Right renal pelvis (tissue), 4 donors: ENCODE results near the gene MARCHF3. TPM values are rescaled to one million over a fixed set of nuclear protein-coding genes. Genes with fewer than 3 reads are reported as not detected.

Source experiments
- DNase-seq, 4 donors: peaks; one replicate each; pipeline ENCODE4 v3.0.0-alpha.2; 2013; ENCODE audit warnings: low read depth in 4 of 4, low spot score in 3 of 4, missing footprints in 1 of 4
- polyA plus RNA-seq, 4 donors: library from polyadenylated mRNA; unstranded; fragments of 120-200 nt; gene quantifications; one replicate each; pipeline ENCODE4 v1.2.1, GENCODE V29; 2013; ENCODE audit not compliant: insufficient read length in 4 of 4

The MARCHF3 gene
- polyA plus RNA-seq, 4 donors, result 6.1 to 8.5 (median 7.7) TPM

GRCh38 chr5:126987271-126987899 is 43.0 kb downstream of the MARCHF3 start:
- no peak for DNase-seq

GRCh38 chr5:126984632-126985031 is 45.7 kb downstream of the MARCHF3 start:
- no peak for DNase-seq

- no peak for DNase-seq
Measured at GRCh38 chr5:126983874-126984266, 46.5 kb downstream of the MARCHF3 start.

DNA sequence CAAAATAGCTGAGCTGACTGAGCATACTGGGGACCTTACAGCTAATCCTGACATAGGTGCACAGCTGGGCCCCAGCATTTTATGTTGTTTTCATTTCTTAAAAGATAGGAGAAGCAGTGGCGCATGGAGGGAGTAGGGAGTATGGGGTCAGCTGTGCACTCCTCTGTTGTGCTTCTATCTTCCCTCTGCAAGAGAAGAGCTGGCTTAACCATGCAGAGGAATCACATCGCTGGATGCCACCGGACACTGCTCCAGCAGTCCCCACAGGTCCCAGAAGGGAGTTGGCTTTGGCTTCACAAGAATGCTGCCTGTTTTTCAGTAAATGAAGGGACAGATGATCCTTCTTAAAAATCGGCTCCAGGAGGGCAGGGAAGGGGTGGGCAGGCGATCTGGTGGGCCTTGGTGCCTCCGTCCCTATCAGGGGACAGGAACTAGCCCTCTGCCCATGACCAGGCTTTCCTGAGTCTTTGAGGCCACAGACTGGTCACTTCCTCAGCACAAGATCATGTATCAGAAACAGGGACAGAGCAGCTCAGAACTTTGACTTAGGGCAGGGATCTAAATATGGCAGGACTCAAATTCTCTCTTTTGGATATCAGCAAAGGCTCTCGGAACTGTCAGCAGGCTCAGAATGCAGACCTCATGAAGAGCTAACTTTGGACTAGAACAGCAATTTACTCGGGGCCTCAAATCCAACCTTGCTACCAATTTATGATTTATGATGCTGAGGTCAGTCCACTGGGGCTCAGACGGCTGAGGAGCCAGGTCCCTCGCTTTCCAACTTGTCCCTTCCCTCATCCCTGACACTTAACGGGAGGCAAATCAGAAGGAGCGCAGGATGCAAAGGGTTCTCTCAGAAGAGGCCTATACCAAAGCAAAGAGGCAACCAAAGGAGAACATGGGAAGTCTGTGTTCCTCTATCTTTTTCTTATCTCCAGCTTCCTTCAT is 47.2 kb downstream of the MARCHF3 start:
- DNase-seq, result no peak

GRCh38 chr5:126982202-126982601 is 48.2 kb downstream of the MARCHF3 start:
- no peak for DNase-seq

GRCh38 chr5:126981701-126982100 is 48.7 kb downstream of the MARCHF3 start:
- no peak for DNase-seq

DNA sequence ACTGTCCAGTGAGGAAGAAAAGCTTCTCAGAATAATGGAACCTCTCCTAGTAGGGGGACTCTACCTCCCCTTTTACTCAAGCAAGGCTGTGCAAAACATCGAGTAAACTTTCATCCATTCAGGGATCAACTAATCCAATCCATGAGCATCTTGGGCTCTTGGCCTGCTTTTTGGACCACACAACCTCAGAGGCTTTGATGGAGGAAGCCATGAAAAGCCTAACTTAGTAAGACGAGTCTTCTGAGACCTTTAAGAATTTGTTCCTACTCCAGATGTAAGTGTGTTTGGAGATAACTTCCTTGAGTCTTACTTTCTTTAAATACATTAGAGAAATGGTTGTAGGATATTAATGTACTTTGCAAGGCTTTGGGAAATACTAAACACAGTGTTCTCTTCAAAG is 49.1 kb downstream of the MARCHF3 start:
- no peak for DNase-seq

GRCh38 chr5:126978258-126978657 is 52.1 kb downstream of the MARCHF3 start:
- no peak for DNase-seq

DNA sequence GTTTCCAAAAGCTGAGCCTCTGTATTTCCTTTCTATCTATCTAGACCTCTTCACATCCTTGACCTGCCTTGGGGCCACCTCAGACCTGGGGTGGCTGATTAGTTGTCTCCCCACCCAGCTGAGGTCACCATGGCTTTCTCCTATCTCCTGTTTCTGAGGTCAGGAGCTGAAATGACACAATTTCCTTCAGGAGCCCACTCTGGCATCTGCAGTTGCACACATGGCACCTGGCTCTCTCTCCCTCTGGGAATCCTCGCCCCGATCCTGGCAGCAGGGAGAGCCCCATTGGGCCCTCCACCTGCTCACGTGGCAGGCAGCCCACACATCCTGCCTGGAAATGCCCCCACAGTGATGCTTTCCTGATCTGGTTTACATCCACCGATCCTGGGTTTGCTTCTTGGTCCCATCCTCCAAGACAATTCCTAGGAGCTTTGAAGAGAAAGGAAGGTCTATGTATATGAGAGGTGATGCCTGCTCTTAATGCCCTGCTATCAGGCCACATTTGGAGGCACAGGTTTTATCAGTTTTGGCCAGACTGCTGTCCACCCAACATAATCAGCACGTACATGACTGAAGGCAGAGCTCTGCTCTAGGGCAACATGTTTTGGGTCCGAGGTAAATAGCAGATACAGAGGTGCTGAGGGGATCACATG is 53.7 kb downstream of the MARCHF3 start:
- no peak for DNase-seq

- no peak for DNase-seq
Measured at GRCh38 chr5:126975796-126976195, 54.6 kb downstream of the MARCHF3 start.

GRCh38 chr5:126973193-126973592 is 57.2 kb downstream of the MARCHF3 start:
- no peak for DNase-seq

DNA sequence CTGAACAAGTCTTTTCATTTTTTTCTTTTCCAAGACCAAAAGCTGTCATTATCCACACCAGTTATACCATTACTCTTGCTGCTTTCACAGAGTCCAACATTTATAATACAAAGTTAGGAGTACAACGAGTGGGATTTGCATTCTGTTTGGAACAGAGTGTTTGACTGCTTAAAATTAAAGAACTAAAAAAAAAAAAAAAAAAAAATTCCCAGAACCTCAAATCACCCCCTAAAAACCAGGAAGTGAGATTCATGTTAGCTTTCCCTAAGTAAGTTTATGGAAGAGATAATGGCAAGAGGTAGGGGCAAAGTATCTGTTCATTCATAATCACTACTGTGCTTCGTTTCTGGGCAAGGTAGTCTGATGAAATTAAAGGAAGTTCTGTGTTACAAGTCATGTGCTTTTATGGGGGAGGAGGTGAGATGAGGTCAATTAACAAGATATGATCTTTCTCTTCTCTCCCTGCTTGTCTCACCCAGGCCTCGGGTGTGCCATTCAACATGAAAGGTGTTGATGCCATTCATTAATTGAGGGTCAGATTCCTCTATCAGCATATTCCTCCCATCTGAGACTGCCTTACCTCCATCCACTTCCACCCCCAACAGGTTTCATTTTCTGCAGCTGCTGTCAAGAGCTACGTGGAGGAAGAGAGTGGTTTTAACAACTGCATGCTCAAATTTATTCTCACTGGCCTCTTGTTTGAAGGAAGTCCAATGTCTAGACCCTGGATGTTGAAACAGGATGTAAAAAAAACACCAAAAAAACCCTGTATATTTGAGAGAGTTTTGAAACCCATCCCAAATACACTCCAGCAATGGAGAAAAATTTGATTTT is 58.1 kb downstream of the MARCHF3 start:
- no peak for DNase-seq

GRCh38 chr5:126971455-126972031 is 58.8 kb downstream of the MARCHF3 start:
- no peak for DNase-seq

DNA sequence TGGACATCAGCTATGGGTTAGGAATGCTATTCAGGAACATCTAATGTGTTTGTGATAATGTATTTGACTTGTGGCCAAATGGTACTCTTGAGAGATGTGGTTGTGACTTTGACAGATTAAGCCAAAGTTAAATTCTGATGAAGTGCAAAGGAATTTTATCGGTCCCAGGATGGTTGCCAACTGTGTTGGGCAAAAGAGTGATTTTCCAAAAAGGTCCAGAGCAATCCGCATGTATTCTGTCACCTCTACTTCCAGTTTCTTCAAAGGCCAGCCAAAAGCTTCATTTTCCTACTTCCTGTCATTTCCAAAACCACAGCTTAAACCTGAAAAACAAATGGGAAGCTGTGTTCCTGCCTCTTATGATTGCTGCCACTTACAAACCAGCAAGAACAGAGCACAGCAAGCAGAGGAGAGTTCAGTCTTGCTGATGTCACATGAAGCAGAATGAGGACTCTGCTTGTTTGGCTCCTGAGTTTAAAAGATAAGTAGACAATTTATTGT is 59.8 kb downstream of the MARCHF3 start:
- no peak for DNase-seq

- DNase-seq, result no peak
Measured at GRCh38 chr5:126969548-126969947, 60.8 kb downstream of the MARCHF3 start.

GRCh38 chr5:126967808-126968466 is 62.4 kb downstream of the MARCHF3 start:
- no peak for DNase-seq

DNA sequence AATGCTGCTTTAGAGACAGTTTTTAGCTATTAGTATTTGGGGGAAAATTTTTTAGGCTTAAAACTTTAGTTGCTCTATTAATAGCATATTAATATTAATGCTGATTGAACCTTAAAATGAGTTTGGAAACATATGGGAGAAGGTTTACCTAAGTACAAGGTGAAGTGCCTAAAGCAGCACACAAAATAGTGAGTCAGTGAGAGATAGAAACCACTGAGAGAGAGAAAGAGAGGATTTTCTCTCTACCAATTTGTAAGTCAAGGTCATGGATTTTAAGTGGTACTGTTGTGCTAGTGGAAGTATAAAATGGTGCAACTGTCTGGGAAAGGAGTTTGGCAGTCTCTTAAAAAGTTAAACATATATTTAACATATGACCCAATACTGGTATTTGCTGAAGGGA is 64.9 kb downstream of the MARCHF3 start:
- DNase-seq, result no peak

GRCh38 chr5:126965061-126965475 is 65.3 kb downstream of the MARCHF3 start:
- no peak for DNase-seq

DNA sequence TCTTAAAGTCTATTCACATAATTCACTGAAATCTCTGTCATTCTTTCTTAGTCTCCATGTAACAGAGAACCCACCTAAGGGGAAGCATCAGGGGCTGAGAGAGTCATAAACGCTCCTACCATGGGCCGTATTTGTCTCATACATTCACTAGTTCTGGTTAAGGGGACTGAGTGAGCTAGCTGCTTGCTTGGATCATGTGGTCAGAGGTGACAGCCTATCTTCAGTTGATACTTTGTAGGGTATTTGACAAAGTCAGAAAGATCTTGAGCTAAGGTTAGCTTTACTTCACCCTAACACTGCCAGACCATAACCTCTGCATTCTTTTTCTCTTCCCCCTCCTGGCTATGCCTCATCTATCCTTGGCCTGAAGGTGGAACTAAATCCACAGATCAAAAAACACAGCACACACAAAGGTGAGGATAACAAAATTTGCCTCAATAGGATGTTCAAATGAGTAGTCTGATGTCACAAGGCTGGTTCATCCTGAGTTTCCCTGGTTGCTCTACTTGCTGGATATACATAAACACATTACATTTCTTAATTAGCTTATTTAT is 66.5 kb downstream of the MARCHF3 start:
- DNase-seq, result no peak
